Motor neuron (in vitro differentiated cells): ENCODE measurements around the gene FAM25G. TPM values are rescaled to one million over a fixed set of nuclear protein-coding genes. Genes with fewer than 3 reads are reported as not detected.
"Not testable (repeated sequence)": the region's sequence is repeated elsewhere in the genome, so short reads cannot be mapped to it uniquely, and the experiment has no call there.

Source experiments
- ATAC-seq, 8 experiments: fragments of 200-7000 bp; cut with Tn5 transposase; replicated peaks in 6 of 8; 2 replicates each; pipeline ENCODE4 v1.8.0; 2021; ENCODE audit warnings: mild to moderate bottlenecking in 8 of 8, moderate library complexity in 8 of 8
- H3K27ac ChIP-seq, 2 donors: fragments of 250-450 bp; sonication (Bioruptor Pico); 2 replicates each; pipeline ENCODE4 v1.9.0; 2021; ENCODE audit warnings: antibody characterized with exemption in 2 of 2, mild to moderate bottlenecking in 2 of 2, moderate library complexity in 1 of 2
- H3K4me1 ChIP-seq, 2 donors: fragments of 250-450 bp; sonication (Bioruptor Pico); replicated peaks in 1 of 2; 2 replicates each; pipeline ENCODE4 v1.6.1; 2021; ENCODE audit warnings: antibody characterized with exemption in 2 of 2, mild to moderate bottlenecking in 2 of 2, moderate library complexity in 1 of 2
- H3K4me3 ChIP-seq, 5 donors: fragments of 250-450 bp; sonication (Bioruptor Pico); 2 replicates each; pipeline ENCODE4 v1.9.0; 2021; ENCODE audit warnings: antibody characterized with exemption in 5 of 5, mild to moderate bottlenecking in 5 of 5, moderate library complexity in 4 of 5
- WGBS, 10 experiments: fragments of 450-650 bp; shearing (Covaris generic); methylation state at CpG; one replicate each; pipeline ENCODE4 v1.0.0; 2022; 5-methylcytosine and 5-hydroxymethylcytosine counted together
- in situ Hi-C, 9 experiments: fragments of 400-800 bp; cut with MboI; loops; one replicate each; pipeline ENCODE4 v1.15.0; 2021; ENCODE audit warnings: low sequenced_read_pairs in 9 of 9, low pct_unique_long_range_greater_than_20kb in 2 of 9; ENCODE audit not compliant: unreplicated experiment in 9 of 9
- total RNA-seq, 8 experiments: library from RNA; unstranded; fragments of 300-600 nt; gene quantifications; 2 replicates each; pipeline versions ENCODE4 v1.2.3 to v1.2.4, GENCODE V29; 2022

The FAM25G gene
- total RNA-seq, 8 experiments from 2014 or later, result not detected

DNA sequence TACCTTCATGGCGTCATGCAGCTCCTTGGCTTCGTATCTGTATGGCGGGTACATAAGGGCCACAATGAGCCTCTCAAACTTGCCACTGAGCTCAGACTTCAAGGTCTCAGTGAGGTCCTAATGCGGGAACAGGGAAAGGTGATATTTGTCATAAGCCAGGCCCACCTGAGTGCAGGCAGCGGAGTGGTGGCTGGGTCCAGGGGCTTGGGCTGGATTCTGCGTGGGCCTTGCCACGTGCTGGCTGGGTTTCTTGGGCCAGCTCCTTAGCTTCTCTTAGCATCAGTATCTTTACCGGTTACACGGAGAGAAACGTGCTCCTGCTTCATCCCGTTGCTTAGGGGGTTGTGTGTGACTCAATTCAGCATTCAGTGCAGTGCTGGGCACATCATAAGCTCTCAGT is 14.4 kb downstream of the FAM25G start:
- no CpG with 5 or more reads among the region's 11 CpGs for WGBS, 10 experiments
- H3K4me3 ChIP-seq, ATAC-seq, H3K27ac ChIP-seq, H3K4me1 ChIP-seq, in situ Hi-C loops: not testable (repeated sequence)

- H3K27ac ChIP-seq, ATAC-seq, H3K4me1 ChIP-seq, in situ Hi-C loops, H3K4me3 ChIP-seq: not testable (repeated sequence)
- WGBS, 10 experiments, result no CpG with 5 or more reads among the region's 5 CpGs
These were observed 16.4 kb downstream of the FAM25G start for GRCh38 chr10:47475101-47475500.

GRCh38 chr10:47473516-47473915 is 18.0 kb downstream of the FAM25G start:
- ATAC-seq, result peak in 3 of 8 experiments; percentile 64 to 73 (median 71)
- in situ Hi-C loops, result not testable (repeated sequence)

GRCh38 chr10:47472647-47473046 is 18.9 kb downstream of the FAM25G start:
- H3K4me1 ChIP-seq, H3K27ac ChIP-seq, H3K4me3 ChIP-seq, in situ Hi-C loops: not testable (repeated sequence)
- peak in 1 of 8 experiments; percentile 22 for ATAC-seq
- WGBS, 10 experiments, result no CpG with 5 or more reads among the region's 3 CpGs

More at GRCh38 chr10:47473516-47473915, 18.0 kb downstream of the FAM25G start:
- H3K4me1 ChIP-seq, H3K4me3 ChIP-seq, H3K27ac ChIP-seq: not testable (repeated sequence)
- no CpG with 5 or more reads among the region's 7 CpGs for WGBS, 10 experiments

DNA sequence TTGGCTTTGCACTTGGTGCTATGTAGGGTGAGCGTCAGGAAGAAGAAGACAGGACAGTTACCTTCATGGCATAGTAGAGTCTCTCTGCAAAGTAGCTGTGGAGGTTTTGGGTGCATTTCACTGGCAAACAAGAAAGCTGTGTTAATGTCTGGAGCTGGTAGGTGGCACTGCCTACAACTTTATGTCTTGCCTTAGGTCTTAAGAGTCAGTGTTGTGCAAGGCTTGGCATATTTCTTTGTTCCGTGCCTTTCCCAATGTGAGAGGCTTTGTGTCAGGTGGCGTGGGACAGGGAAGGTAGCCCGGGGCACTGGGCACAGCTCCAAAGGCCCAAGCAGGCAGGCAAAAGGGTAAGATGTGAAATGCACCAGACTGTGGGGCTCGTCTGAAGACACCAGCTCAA is 19.4 kb downstream of the FAM25G start:
- in situ Hi-C loops, result not testable (repeated sequence)

DNA sequence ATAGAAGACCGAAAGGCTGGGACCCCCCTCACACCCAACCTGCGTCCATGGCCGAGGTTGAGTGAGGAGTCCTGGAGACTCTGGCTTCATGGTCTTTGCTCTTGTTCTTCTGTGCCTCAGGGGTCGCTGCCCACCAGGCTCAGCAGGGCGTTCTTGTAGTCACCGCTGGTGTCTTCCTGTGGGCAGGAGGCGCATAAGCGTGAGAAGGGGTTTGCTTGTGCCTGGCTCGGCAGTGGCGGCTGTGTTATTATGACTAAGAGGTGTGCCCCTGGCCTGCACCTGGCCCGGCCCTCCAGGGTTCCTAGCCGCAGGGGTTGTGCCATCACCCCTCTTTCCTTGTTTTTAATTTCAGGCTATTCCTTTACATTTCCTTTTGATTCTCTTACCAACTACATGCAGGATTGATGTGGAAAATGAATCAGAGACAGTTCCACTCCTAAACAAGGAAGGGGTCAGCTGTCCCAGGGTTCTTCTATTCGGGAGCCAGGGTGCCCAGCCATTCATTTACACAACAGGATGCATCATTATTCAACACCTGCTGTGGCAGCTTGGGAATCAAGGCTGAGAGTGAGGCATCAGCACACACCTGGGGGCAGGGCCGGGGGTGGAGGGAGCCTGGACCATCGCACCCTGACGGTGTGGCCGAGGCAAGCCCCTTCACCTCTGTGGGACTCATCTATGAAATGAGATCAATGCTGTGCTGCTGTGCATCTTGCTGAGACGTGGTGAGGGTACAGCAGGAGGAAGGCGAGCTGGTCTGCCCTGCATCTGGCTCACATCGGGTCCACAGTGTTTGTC is 22.6 kb downstream of the FAM25G start:
- no CpG with 5 or more reads among the region's 20 CpGs for WGBS, 10 experiments
- ATAC-seq, H3K4me1 ChIP-seq, in situ Hi-C loops, H3K27ac ChIP-seq, H3K4me3 ChIP-seq: not testable (repeated sequence)

More for the DNA sequence above, 19.4 kb downstream of the FAM25G start:
- H3K4me3 ChIP-seq, H3K4me1 ChIP-seq, H3K27ac ChIP-seq: not testable (repeated sequence)
- ATAC-seq, result peak in 1 of 8 experiments; percentile 42
- WGBS, 10 experiments, result no CpG with 5 or more reads among the region's 5 CpGs

GRCh38 chr10:47467957-47468356 is 23.5 kb downstream of the FAM25G start:
- H3K27ac ChIP-seq, H3K4me1 ChIP-seq, H3K4me3 ChIP-seq, in situ Hi-C loops, ATAC-seq: not testable (repeated sequence)
- WGBS, 10 experiments, result no CpG with 5 or more reads among the region's 7 CpGs

- in situ Hi-C loops, ATAC-seq, H3K4me3 ChIP-seq, H3K4me1 ChIP-seq, H3K27ac ChIP-seq: not testable (repeated sequence)
- no CpG with 5 or more reads among the region's 5 CpGs for WGBS, 10 experiments
These were observed 24.0 kb downstream of the FAM25G start for GRCh38 chr10:47467458-47467857.

- H3K4me3 ChIP-seq, H3K27ac ChIP-seq, in situ Hi-C loops, ATAC-seq, H3K4me1 ChIP-seq: not testable (repeated sequence)
- 40% methylated on average over 1 of the region's 14 CpGs; no CpG with 5 or more reads in 9 of the 10 experiments for WGBS, 10 experiments
These were observed 26.1 kb downstream of the FAM25G start for GRCh38 chr10:47465216-47465917.

DNA sequence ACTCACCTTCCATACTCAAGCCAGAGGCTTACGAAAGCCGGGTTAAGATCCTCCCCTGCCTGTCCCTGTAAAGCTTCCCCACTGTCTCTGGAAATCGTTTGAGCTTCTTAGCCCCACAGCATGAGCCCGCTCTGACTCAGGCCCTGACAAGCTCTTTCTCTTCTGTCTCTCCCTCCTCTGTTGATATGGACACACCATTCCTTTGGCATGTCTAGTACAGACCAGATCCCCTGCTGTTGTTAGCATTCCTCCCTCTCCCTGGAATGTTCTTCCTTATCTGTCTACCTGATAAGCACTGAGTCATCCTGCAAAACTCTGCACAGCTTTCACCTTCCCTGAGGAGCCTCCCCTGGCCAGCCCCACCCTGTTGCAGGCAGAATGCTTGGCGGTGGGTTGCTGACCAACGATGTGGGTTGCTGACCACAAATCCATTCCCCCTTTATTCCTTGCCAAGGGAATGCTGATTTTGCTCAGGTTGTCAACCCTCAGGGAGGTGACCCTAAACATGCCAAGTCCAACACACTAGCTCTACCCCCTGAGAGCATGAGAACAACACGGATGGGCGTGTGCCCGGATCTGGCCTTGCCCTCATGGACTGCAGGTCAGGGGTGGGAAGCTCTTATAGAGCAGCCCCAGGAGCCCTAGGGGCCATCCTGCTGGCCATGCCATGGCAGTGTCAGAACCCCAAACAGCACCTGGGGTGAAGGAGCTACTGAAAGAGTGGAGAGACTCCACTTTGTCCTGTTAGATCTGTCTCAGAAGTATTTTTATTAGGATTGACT is 28.7 kb downstream of the FAM25G start:
- in situ Hi-C loops, H3K27ac ChIP-seq, H3K4me1 ChIP-seq, H3K4me3 ChIP-seq: not testable (repeated sequence)
- WGBS, 10 experiments, result no CpG with 5 or more reads among the region's 9 CpGs
- ATAC-seq, result peak in 3 of 8 experiments; percentile 6 to 36 (median 8)

DNA sequence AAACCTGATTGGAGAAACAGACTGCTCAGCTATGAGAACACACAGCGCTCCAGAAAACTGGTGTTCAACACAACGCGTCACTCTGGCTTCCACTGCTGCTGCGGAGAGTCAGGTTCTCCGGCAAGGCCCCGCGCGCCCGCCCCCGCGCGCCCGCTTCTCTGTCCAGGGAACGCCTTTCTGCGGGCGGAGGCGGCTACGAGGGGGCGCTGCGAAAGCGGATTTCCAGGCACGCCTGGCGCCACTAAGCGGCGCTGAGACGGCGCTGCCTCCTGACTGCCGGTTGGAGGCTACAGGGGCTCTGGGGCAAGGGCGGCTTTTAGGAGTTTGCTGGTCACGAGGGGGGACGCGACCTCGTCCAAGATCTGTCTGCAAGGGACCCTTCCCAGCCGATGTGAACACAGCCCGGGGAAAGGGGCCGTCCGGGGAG is 30.2 kb downstream of the FAM25G start:
- H3K27ac ChIP-seq, H3K4me1 ChIP-seq, in situ Hi-C loops: not testable (repeated sequence)
- peak; percentile 75 to 96 (median 94) for ATAC-seq
- peak overlapping the region in 4 of 5 donors; percentile 7 to 23 (median 15) for H3K4me3 ChIP-seq
- WGBS, 10 experiments, result no CpG with 5 or more reads among the region's 37 CpGs

DNA sequence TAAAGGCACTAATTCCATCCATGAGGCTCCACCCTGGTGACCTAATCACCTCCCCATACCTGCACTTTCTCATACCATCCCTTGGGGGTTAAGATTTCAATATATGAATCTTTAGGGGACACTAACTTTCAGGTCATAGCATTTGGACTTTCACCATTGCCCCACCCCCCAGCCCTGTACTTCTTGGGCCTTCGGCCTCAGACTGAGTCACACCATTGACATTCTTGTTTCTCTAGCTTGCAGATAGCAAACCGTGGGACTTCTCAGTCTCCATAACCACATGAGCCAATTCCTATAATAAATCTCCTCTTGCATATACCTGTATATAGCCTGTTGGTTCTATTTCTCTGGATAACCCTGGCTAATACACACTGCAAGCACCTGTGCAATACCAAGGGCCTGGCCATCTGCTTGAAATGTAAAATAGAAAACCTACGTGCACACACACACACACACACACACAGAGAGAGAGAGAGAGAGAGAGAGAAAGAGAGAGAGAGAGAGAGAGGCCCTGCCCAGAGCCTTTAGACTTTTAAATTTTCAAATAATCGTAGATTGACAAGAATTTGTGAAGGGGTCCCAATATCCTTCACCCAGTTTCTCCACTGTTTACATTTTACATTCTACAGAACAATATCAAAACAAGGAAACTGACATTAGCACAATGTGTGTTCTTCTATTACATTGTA is 32.9 kb downstream of the FAM25G start:
- no peak overlapping the region for H3K27ac ChIP-seq
- in situ Hi-C loops, result no loop called here
- 60 to 67% methylated on average over 1 to 2 of the region's 4 CpGs; no CpG with 5 or more reads in 8 of the 10 experiments for WGBS, 10 experiments
- ATAC-seq, result peak in 1 of 8 experiments; percentile 2
- no peak overlapping the region for H3K4me3 ChIP-seq
- no peaks in the 10 kb centered on the region for H3K4me1 ChIP-seq
